IMR-90 (cell line): ENCODE results near the gene EGF.

Experiments used
- CEBPB ChIP-seq: IDR thresholded peaks from 2 replicates; pipeline ENCODE4 v1.6.1; 2012; ENCODE audit warnings: low read depth, low read length, improper control_type of control experiment
- CTCF ChIP-seq: conservative IDR thresholded peaks from 2 replicates; pipeline ENCODE4 v1.5.1; 2012; ENCODE audit warnings: mild to moderate bottlenecking, low read depth, low read length, improper control_type of control experiment
- ELK1 ChIP-seq: fragments of 150-350 bp; IDR thresholded peaks from 2 replicates; pipeline ENCODE4 v1.6.1; 2016; ENCODE audit warnings: low read depth, mild to moderate bottlenecking, low read length, moderate library complexity, borderline replicate concordance
- MAZ ChIP-seq: IDR thresholded peaks from 2 replicates; pipeline ENCODE4 v1.6.1; 2012; ENCODE audit warnings: low read depth, mild to moderate bottlenecking, low read length, improper control_type of control experiment, moderate library complexity, borderline replicate concordance
- POLR2A ChIP-seq: IDR thresholded peaks from 2 replicates; pipeline ENCODE4 v1.6.1; 2012; ENCODE audit warnings: mild to moderate bottlenecking, low read depth, low read length
- RAD21 ChIP-seq: IDR thresholded peaks from 2 replicates; pipeline ENCODE4 v1.6.1; 2012; ENCODE audit warnings: low read length, improper control_type of control experiment
- RCOR1 ChIP-seq: IDR thresholded peaks from 2 replicates; pipeline ENCODE4 v1.6.1; 2012; ENCODE audit warnings: mild to moderate bottlenecking, low read length, improper control_type of control experiment; ENCODE audit not compliant: insufficient replicate concordance
- RFX5 ChIP-seq: IDR thresholded peaks from 2 replicates; pipeline ENCODE4 v1.8.0; 2012; ENCODE audit warnings: low read depth, mild to moderate bottlenecking, low read length, moderate library complexity

GRCh38 chr4:110010797-110011196, 98.1 kb downstream of the EGF start:
- TF ChIP-seq POLR2A (no peak), CTCF (no peak), RAD21 (no peak), CEBPB (no peak), RCOR1 (no peak), RFX5 (no peak), MAZ (no peak), ELK1 (no peak)
